GM12891 (cell line): ENCODE measurements around the gene EPAS1.

ENCODE experiments used
- PAX5 ChIP-seq: IDR thresholded peaks from 2 replicates; pipeline ENCODE4 v1.6.1; 2011; ENCODE audit warnings: low read length, moderate library complexity, mild to moderate bottlenecking; ENCODE audit not compliant: insufficient read depth, severe bottlenecking
- POLR2A ChIP-seq: IDR thresholded peaks from 2 replicates; pipeline ENCODE4 v1.6.1; 2011; ENCODE audit warnings: low read depth, low read length, control low read depth
- POLR2AphosphoS5 ChIP-seq: IDR thresholded peaks from 2 replicates; pipeline ENCODE4 v1.6.1; 2011; ENCODE audit warnings: low read depth, low read length, control low read depth
- POU2F2 ChIP-seq: IDR thresholded peaks from 2 replicates; pipeline ENCODE4 v1.6.1; 2011; ENCODE audit warnings: low read depth, mild to moderate bottlenecking, control low read depth, low read length, moderate library complexity
- SPI1 ChIP-seq: IDR thresholded peaks from 2 replicates; pipeline ENCODE4 v1.6.1; 2011; ENCODE audit warnings: low read depth, low read length, control low read depth
- TAF1 ChIP-seq: IDR thresholded peaks from 2 replicates; pipeline ENCODE4 v1.6.1; 2011; ENCODE audit warnings: low read depth, low read length, control low read depth

DNA sequence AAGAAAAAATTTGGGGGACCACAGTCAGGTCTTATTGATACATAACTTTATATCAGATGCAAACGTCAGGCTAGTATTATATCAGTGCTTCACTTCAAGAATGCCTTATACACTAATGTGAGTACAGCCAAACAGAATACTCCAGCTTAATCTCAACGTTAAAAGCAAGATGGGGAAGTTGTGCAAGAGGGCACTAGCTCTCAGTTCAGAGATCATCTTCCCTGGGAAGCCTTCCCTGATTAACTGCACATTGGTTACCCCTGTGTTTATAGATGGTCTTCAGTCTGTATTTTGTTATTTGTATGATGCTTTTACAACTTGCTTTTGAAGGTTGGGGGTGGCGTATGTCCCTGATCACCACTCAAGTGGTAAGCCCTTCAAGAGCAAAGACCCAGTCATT, 11.4 kb downstream of the EPAS1 start:
- no peak for TF ChIP-seq POLR2AphosphoS5
- TF ChIP-seq TAF1, result no peak
- no peak for TF ChIP-seq POLR2A
- TF ChIP-seq PAX5, result no peak
- TF ChIP-seq POU2F2, result no peak
- TF ChIP-seq SPI1, result no peak
